ENCODE results near the gene NRGN.

Gene NRGN

GRCh38 chr11:124753624-124754023 is 13.9 kb downstream of the NRGN start:
- DNase-seq (ENCODE audit: extremely low read depth, insufficient read length): no peak
- Histone ChIP-seq H3K36me3 (ENCODE audit: control insufficient read depth, insufficient read depth, low read length) (peaks cover 4% of the 10 kb centered on the region; the same call in 1 of the 2 replicates), H3K27me3 (replicated peaks; ENCODE audit: control insufficient read depth, insufficient read depth, low read length) (no peaks in the 10 kb centered on the region), H3K4me3 (replicated peaks; ENCODE audit: low read depth, low read length) (no peak overlapping the region)
- TF ChIP-seq, protein P1, sequence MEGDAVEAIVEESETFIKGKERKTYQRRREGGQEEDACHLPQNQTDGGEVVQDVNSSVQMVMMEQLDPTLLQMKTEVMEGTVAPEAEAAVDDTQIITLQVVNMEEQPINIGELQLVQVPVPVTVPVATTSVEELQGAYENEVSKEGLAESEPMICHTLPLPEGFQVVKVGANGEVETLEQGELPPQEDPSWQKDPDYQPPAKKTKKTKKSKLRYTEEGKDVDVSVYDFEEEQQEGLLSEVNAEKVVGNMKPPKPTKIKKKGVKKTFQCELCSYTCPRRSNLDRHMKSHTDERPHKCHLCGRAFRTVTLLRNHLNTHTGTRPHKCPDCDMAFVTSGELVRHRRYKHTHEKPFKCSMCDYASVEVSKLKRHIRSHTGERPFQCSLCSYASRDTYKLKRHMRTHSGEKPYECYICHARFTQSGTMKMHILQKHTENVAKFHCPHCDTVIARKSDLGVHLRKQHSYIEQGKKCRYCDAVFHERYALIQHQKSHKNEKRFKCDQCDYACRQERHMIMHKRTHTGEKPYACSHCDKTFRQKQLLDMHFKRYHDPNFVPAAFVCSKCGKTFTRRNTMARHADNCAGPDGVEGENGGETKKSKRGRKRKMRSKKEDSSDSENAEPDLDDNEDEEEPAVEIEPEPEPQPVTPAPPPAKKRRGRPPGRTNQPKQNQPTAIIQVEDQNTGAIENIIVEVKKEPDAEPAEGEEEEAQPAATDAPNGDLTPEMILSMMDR (IDR thresholded peaks at IDR 0.05; ENCODE audit: insufficient read depth, low read length, poor library complexity, severe bottlenecking): no peak

- Histone ChIP-seq H3K36me3 (ENCODE audit: control insufficient read depth, insufficient read depth, low read length) (peaks cover 4% of the 10 kb centered on the region; the same call in 1 of the 2 replicates), H3K4me3 (replicated peaks; ENCODE audit: low read depth, low read length) (no peak overlapping the region), H3K27me3 (replicated peaks; ENCODE audit: control insufficient read depth, insufficient read depth, low read length) (no peaks in the 10 kb centered on the region)
- TF ChIP-seq, protein P1 (IDR thresholded peaks at IDR 0.05; ENCODE audit: insufficient read depth, low read length, poor library complexity, severe bottlenecking): no peak
- DNase-seq (ENCODE audit: extremely low read depth, insufficient read length): no peak
Observed at GRCh38 chr11:124754309-124754708, 14.6 kb downstream of the NRGN start.

- Histone ChIP-seq H3K4me3 (replicated peaks; ENCODE audit: low read depth, low read length) (no peak overlapping the region), H3K27me3 (replicated peaks; ENCODE audit: control insufficient read depth, insufficient read depth, low read length) (no peaks in the 10 kb centered on the region)
- no peak for DNase-seq (ENCODE audit: extremely low read depth, insufficient read length)
Observed at GRCh38 chr11:124754710-124755109, 15.0 kb downstream of the NRGN start.

DNA sequence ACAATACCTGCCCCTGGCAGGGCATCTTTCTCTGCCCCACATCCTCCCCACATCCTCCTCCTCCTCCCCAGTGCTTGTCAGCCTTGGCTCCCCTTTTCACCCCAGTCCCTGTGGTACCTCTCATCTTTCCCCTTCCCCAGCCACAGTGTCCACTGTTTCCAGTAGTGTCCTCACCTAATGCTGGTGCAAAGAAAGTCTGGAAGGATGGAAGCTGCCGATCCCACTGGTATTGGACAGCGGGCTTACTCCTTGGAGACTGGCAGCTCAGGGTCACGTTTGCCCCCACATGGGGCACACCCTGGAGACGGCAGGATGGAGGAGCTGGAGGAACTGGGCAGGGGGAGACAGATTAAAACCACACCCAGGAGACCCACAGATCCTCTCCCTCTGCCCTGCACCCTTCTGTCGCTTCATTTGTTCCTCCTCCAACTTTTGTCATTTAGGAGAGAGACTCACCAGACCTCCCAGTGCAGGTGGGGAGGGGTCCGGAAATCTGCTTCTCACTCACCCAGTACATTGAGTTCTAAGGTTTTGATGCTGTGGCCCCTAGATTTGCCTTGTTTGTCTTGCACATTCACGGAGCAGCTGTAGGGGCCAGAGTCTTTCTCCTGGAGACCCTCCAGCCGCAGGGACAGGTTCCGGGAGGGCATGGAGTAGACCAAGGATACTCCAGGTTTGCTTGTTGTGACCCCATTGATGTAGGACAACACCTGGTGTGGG is 16.5 kb downstream of the NRGN start:
- H3K4me3 ChIP-seq (replicated peaks; ENCODE audit: low read depth, low read length): no peak overlapping the region
- no peak for DNase-seq (ENCODE audit: extremely low read depth, insufficient read length)
- H3K36me3 ChIP-seq (ENCODE audit: control insufficient read depth, insufficient read depth, low read length): peaks cover 4% of the 10 kb centered on the region; the same call in 1 of the 2 replicates
- H3K27me3 ChIP-seq (replicated peaks; ENCODE audit: control insufficient read depth, insufficient read depth, low read length): no peaks in the 10 kb centered on the region
- TF ChIP-seq, protein P1 (IDR thresholded peaks at IDR 0.05; ENCODE audit: insufficient read depth, low read length, poor library complexity, severe bottlenecking): no peak

More at GRCh38 chr11:124754710-124755109, 15.0 kb downstream of the NRGN start:
- TF ChIP-seq, protein P1 (IDR thresholded peaks at IDR 0.05; ENCODE audit: insufficient read depth, low read length, poor library complexity, severe bottlenecking): no peak
- peaks cover 4% of the 10 kb centered on the region; the same call in 1 of the 2 replicates for H3K36me3 ChIP-seq (ENCODE audit: control insufficient read depth, insufficient read depth, low read length)

GRCh38 chr11:124756753-124757227 is 17.0 kb downstream of the NRGN start:
- Histone ChIP-seq H3K27me3 (replicated peaks; ENCODE audit: control insufficient read depth, insufficient read depth, low read length) (no peaks in the 10 kb centered on the region), H3K36me3 (ENCODE audit: control insufficient read depth, insufficient read depth, low read length) (peaks cover 4% of the 10 kb centered on the region; the same call in 1 of the 2 replicates), H3K4me3 (replicated peaks; ENCODE audit: low read depth, low read length) (no peak overlapping the region)
- TF ChIP-seq, protein P1 (IDR thresholded peaks at IDR 0.05; ENCODE audit: insufficient read depth, low read length, poor library complexity, severe bottlenecking): no peak
- no peak for DNase-seq (ENCODE audit: extremely low read depth, insufficient read length)

Measured in GM06990 (cell line).